ENCODE data around the gene CDK8.

Gene CDK8

GRCh38 chr13:26435171-26435570 is 181.2 kb downstream of the CDK8 start:
- Histone ChIP-seq H3K9me2 (ENCODE audit: low read depth, low read length) (no peaks in the 10 kb centered on the region), H3F3A (ENCODE audit: insufficient read depth, low read length) (no peaks in the 10 kb centered on the region), H3K9me3 (ENCODE audit: low read length) (peaks cover 14% of the 10 kb centered on the region; the same call in 1 of the 2 replicates), H3K79me2 (ENCODE audit: insufficient read depth, low read length) (no peaks in the 10 kb centered on the region), H4K20me1 (ENCODE audit: insufficient read depth, low read length) (no peaks in the 10 kb centered on the region), H3K4me1 (ENCODE audit: insufficient read depth, low read length, severe bottlenecking) (no peaks in the 10 kb centered on the region), H3K4me3 (ENCODE audit: low read depth, low read length, poor library complexity, severe bottlenecking) (no peak overlapping the region), H3K27me3 (ENCODE audit: insufficient read depth, low read length) (no peaks in the 10 kb centered on the region), H3K4me2 (ENCODE audit: low read length) (no peak overlapping the region), H2AFZ (ENCODE audit: low read length) (no peak overlapping the region), H3K9ac (ENCODE audit: low read length) (no peak overlapping the region), H3K27ac (ENCODE audit: low read depth, low read length, poor library complexity, severe bottlenecking) (no peak overlapping the region), H3K36me3 (ENCODE audit: insufficient read depth, low read length) (no peaks in the 10 kb centered on the region)
- no peak for TF ChIP-seq CTCF (IDR thresholded peaks at IDR 0.05; ENCODE audit: low read length)
- no peak for TF ChIP-seq EZH2 (IDR thresholded peaks at IDR 0.05; ENCODE audit: borderline replicate concordance, low read length)

GRCh38 chr13:26435646-26436045 is 181.7 kb downstream of the CDK8 start:
- H3K36me3 ChIP-seq (ENCODE audit: insufficient read depth, low read length) = no peaks in the 10 kb centered on the region
- no peak overlapping the region for H3K4me3 ChIP-seq (ENCODE audit: low read depth, low read length, poor library complexity, severe bottlenecking)
- no peaks in the 10 kb centered on the region for H3F3A ChIP-seq (ENCODE audit: insufficient read depth, low read length)
- no peaks in the 10 kb centered on the region for H3K9me2 ChIP-seq (ENCODE audit: low read depth, low read length)
- H3K9me3 ChIP-seq (ENCODE audit: low read length) = peaks cover 14% of the 10 kb centered on the region; the same call in 1 of the 2 replicates
- TF ChIP-seq CTCF (IDR thresholded peaks at IDR 0.05; ENCODE audit: low read length) = no peak
- TF ChIP-seq EZH2 (IDR thresholded peaks at IDR 0.05; ENCODE audit: borderline replicate concordance, low read length) = no peak
- no peaks in the 10 kb centered on the region for H3K79me2 ChIP-seq (ENCODE audit: insufficient read depth, low read length)
- no peak overlapping the region for H3K27ac ChIP-seq (ENCODE audit: low read depth, low read length, poor library complexity, severe bottlenecking)
- H3K4me2 ChIP-seq (ENCODE audit: low read length) = no peak overlapping the region
- no peak overlapping the region for H3K9ac ChIP-seq (ENCODE audit: low read length)
- H3K27me3 ChIP-seq (ENCODE audit: insufficient read depth, low read length) = no peaks in the 10 kb centered on the region
- H3K4me1 ChIP-seq (ENCODE audit: insufficient read depth, low read length, severe bottlenecking) = no peaks in the 10 kb centered on the region
- no peak overlapping the region for H2AFZ ChIP-seq (ENCODE audit: low read length)
- no peaks in the 10 kb centered on the region for H4K20me1 ChIP-seq (ENCODE audit: insufficient read depth, low read length)

- Histone ChIP-seq H3K79me2 (ENCODE audit: insufficient read depth, low read length) (no peaks in the 10 kb centered on the region), H3K27ac (ENCODE audit: low read depth, low read length, poor library complexity, severe bottlenecking) (no peak overlapping the region), H3K36me3 (ENCODE audit: insufficient read depth, low read length) (no peaks in the 10 kb centered on the region), H3K9me3 (ENCODE audit: low read length) (peaks cover 14% of the 10 kb centered on the region; the same call in 1 of the 2 replicates), H3K4me3 (ENCODE audit: low read depth, low read length, poor library complexity, severe bottlenecking) (no peak overlapping the region), H3K4me2 (ENCODE audit: low read length) (no peak overlapping the region), H4K20me1 (ENCODE audit: insufficient read depth, low read length) (no peaks in the 10 kb centered on the region), H3F3A (ENCODE audit: insufficient read depth, low read length) (no peaks in the 10 kb centered on the region), H3K4me1 (ENCODE audit: insufficient read depth, low read length, severe bottlenecking) (no peaks in the 10 kb centered on the region), H2AFZ (ENCODE audit: low read length) (no peak overlapping the region), H3K9ac (ENCODE audit: low read length) (no peak overlapping the region), H3K9me2 (ENCODE audit: low read depth, low read length) (no peaks in the 10 kb centered on the region), H3K27me3 (ENCODE audit: insufficient read depth, low read length) (no peaks in the 10 kb centered on the region)
- TF ChIP-seq EZH2 (IDR thresholded peaks at IDR 0.05; ENCODE audit: borderline replicate concordance, low read length) (no peak), CTCF (IDR thresholded peaks at IDR 0.05; ENCODE audit: low read length) (no peak)
These were observed 183.0 kb downstream of the CDK8 start for GRCh38 chr13:26436914-26437313.
